HCT116 (cell line): ENCODE data around the gene HPGDS.

Source experiments
- CBX3 ChIP-seq: IDR thresholded peaks from 2 replicates; pipeline ENCODE4 v1.6.1; 2012; ENCODE audit warnings: low read depth
- CEBPB ChIP-seq: IDR thresholded peaks from 2 replicates; pipeline ENCODE4 v1.6.1; 2012; ENCODE audit warnings: low read depth
- ELF1 ChIP-seq: IDR thresholded peaks from 2 replicates; pipeline ENCODE4 v1.6.1; 2012; ENCODE audit warnings: low read depth, borderline replicate concordance
- EZH2 ChIP-seq: fragments of 200-600 bp; sonication (generic); IDR thresholded peaks from 2 replicates; pipeline ENCODE4 v1.6.1; 2017; ENCODE audit warnings: antibody characterized with exemption, mixed run types
- POLR2A ChIP-seq: IDR thresholded peaks from 2 replicates; pipeline ENCODE4 v1.7.0; 2011; ENCODE audit warnings: borderline replicate concordance; ENCODE audit not compliant: insufficient read depth, insufficient read length; ENCODE audit errors: extremely low read depth
- POLR2AphosphoS5 ChIP-seq: IDR thresholded peaks from 2 replicates; pipeline ENCODE4 v1.6.1; 2011; ENCODE audit warnings: mild to moderate bottlenecking, low read depth, low read length, moderate library complexity
- RAD21 ChIP-seq: IDR thresholded peaks from 2 replicates; pipeline ENCODE4 v1.6.1; 2012; ENCODE audit warnings: low read depth, mild to moderate bottlenecking
- ZNF274 ChIP-seq: fragments of 200-500 bp; sonication (Bioruptor generic); IDR thresholded peaks from 2 replicates; pipeline ENCODE4 v1.6.1; 2014; ENCODE audit warnings: mild to moderate bottlenecking, low read depth, low read length, inconsistent platforms

DNA sequence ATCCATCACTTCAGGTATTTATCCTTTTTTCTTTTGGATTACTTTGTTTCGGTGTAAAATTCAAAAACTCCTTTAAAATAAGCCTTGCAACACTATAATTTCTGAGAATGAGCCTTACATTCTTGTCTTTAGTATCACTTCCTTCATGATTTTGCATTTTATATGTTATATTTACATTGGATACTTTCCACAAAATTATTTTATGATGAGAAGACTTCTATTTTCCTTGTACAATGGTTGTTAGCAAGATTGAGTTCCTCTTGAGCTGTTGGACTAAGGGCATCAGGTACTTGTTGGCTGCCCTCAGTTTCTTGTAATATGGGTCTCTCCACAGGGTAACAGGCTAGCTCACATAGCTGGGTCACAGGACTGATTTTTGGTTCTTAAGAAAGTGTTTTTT is 22.7 kb upstream of the HPGDS start:
- TF ChIP-seq ZNF274 (no peak), RAD21 (no peak), CEBPB (no peak), POLR2A (no peak), POLR2AphosphoS5 (no peak), ELF1 (no peak), CBX3 (no peak), EZH2 (no peak)
